ENCODE data around the gene ORMDL3.
A peak's percentile ranks its signal among the peaks of the same experiment; 100 is the strongest.

Gene ORMDL3

GRCh38 chr17:39927101-39927928 lies at the start of gene ORMDL3, which contains the start of gene LRRC3C:
ORMDL3 (minus strand) TSS chr17:39927601; CDS start chr17:39924203, 3,398 bp downstream.
LRRC3C (plus strand) TSS chr17:39927732; CDS start chr17:39941524, 13,792 bp downstream.
- Mint-ChIP-seq H3K9me3 (no peaks in the 10 kb centered on the region), H3K4me3 (peak within 1 kb of the TSS; percentile 79), H3K4me1 (peaks cover 57% of the 10 kb centered on the region), H3K36me3 (peaks cover 36% of the 10 kb centered on the region), H3K27ac (peak within 1 kb of the TSS; percentile 95)
- ATAC-seq (peak; percentile 90), DNase-seq (ENCODE audit: low spot score in 2 of 2) (peak; percentile 90 to 93)

GRCh38 chr17:39975801-39976200 lies 48.4 kb upstream of the ORMDL3 start:
- DNase-seq (ENCODE audit: low spot score in 2 of 2) (no peak), ATAC-seq (no peak)
- H3K9me3 Mint-ChIP-seq = no peaks in the 10 kb centered on the region
- H3K4me1 Mint-ChIP-seq = peaks cover 14% of the 10 kb centered on the region
- H3K36me3 Mint-ChIP-seq = peaks cover 7% of the 10 kb centered on the region
- no peak overlapping the region for H3K27ac Mint-ChIP-seq
- no peak overlapping the region for H3K4me3 Mint-ChIP-seq

- peaks cover 4% of the 10 kb centered on the region for H3K4me1 Mint-ChIP-seq
Observed at GRCh38 chr17:39974433-39974832, 47.0 kb upstream of the ORMDL3 start.

GRCh38 chr17:39973496-39973895 lies 46.1 kb upstream of the ORMDL3 start:
- Mint-ChIP-seq H3K4me1 (no peaks in the 10 kb centered on the region), H3K27ac (no peak overlapping the region), H3K4me3 (no peak overlapping the region), H3K36me3 (no peaks in the 10 kb centered on the region), H3K9me3 (no peaks in the 10 kb centered on the region)
- DNase-seq (ENCODE audit: low spot score in 2 of 2) (no peak), ATAC-seq (no peak)

More at GRCh38 chr17:39974433-39974832, 47.0 kb upstream of the ORMDL3 start:
- Mint-ChIP-seq H3K27ac (no peak overlapping the region), H3K9me3 (no peaks in the 10 kb centered on the region), H3K36me3 (no peaks in the 10 kb centered on the region), H3K4me3 (no peak overlapping the region)
- no peak for DNase-seq (ENCODE audit: low spot score in 2 of 2)
- ATAC-seq = no peak

GRCh38 chr17:39972271-39972670 lies 44.9 kb upstream of the ORMDL3 start:
- Mint-ChIP-seq H3K4me1 (no peaks in the 10 kb centered on the region), H3K9me3 (no peaks in the 10 kb centered on the region), H3K4me3 (no peak overlapping the region), H3K27ac (no peak overlapping the region), H3K36me3 (no peaks in the 10 kb centered on the region)
- DNase-seq (ENCODE audit: low spot score in 2 of 2) = no peak
- no peak for ATAC-seq

GRCh38 chr17:39971076-39971603 lies 43.7 kb upstream of the ORMDL3 start:
- H3K36me3 Mint-ChIP-seq = no peaks in the 10 kb centered on the region
- H3K27ac Mint-ChIP-seq = no peak overlapping the region
- H3K9me3 Mint-ChIP-seq = no peaks in the 10 kb centered on the region
- no peak for ATAC-seq
- H3K4me3 Mint-ChIP-seq = no peak overlapping the region
- DNase-seq (ENCODE audit: low spot score in 2 of 2) = no peak
- H3K4me1 Mint-ChIP-seq = no peaks in the 10 kb centered on the region

GRCh38 chr17:39970157-39970692 lies 42.8 kb upstream of the ORMDL3 start:
- Mint-ChIP-seq H3K4me3 (no peak overlapping the region), H3K36me3 (no peaks in the 10 kb centered on the region), H3K9me3 (no peaks in the 10 kb centered on the region), H3K27ac (no peak overlapping the region), H3K4me1 (no peaks in the 10 kb centered on the region)
- DNase-seq (ENCODE audit: low spot score in 2 of 2) (no peak), ATAC-seq (no peak)

GRCh38 chr17:39969375-39969774 lies 42.0 kb upstream of the ORMDL3 start:
- Mint-ChIP-seq H3K9me3 (no peaks in the 10 kb centered on the region), H3K4me3 (no peak overlapping the region), H3K27ac (no peak overlapping the region), H3K36me3 (no peaks in the 10 kb centered on the region), H3K4me1 (no peaks in the 10 kb centered on the region)
- no peak for DNase-seq (ENCODE audit: low spot score in 2 of 2)
- ATAC-seq = no peak

GRCh38 chr17:39968761-39969160 lies 41.4 kb upstream of the ORMDL3 start:
- Mint-ChIP-seq H3K36me3 (no peaks in the 10 kb centered on the region), H3K27ac (no peak overlapping the region), H3K9me3 (no peaks in the 10 kb centered on the region), H3K4me3 (no peak overlapping the region), H3K4me1 (peaks cover 5% of the 10 kb centered on the region)
- ATAC-seq = no peak
- DNase-seq (ENCODE audit: low spot score in 2 of 2) = no peak

GRCh38 chr17:39966771-39967170 lies 39.4 kb upstream of the ORMDL3 start:
- no peak overlapping the region for H3K27ac Mint-ChIP-seq
- no peaks in the 10 kb centered on the region for H3K9me3 Mint-ChIP-seq
- ATAC-seq = no peak
- no peak overlapping the region for H3K4me3 Mint-ChIP-seq
- H3K4me1 Mint-ChIP-seq = peaks cover 20% of the 10 kb centered on the region
- no peaks in the 10 kb centered on the region for H3K36me3 Mint-ChIP-seq
- no peak for DNase-seq (ENCODE audit: low spot score in 2 of 2)

GRCh38 chr17:39965017-39965699 lies 37.8 kb upstream of the ORMDL3 start:
- ATAC-seq (no peak), DNase-seq (ENCODE audit: low spot score in 2 of 2) (no peak)
- Mint-ChIP-seq H3K36me3 (no peaks in the 10 kb centered on the region), H3K9me3 (no peaks in the 10 kb centered on the region), H3K27ac (no peak overlapping the region), H3K4me3 (no peak overlapping the region), H3K4me1 (peaks cover 20% of the 10 kb centered on the region)

GRCh38 chr17:39963829-39964228 lies 36.4 kb upstream of the ORMDL3 start:
- no peak overlapping the region for H3K4me3 Mint-ChIP-seq
- ATAC-seq = peak; percentile 46
- no peaks in the 10 kb centered on the region for H3K9me3 Mint-ChIP-seq
- H3K4me1 Mint-ChIP-seq = peaks cover 26% of the 10 kb centered on the region
- peak overlapping the region; percentile 17 for H3K27ac Mint-ChIP-seq
- H3K36me3 Mint-ChIP-seq = peaks cover 10% of the 10 kb centered on the region
- DNase-seq (ENCODE audit: low spot score in 2 of 2) = no peak

GRCh38 chr17:39962642-39963220 lies 35.3 kb upstream of the ORMDL3 start, which contains the start of gene GSDMA:
GSDMA (plus strand) TSS chr17:39963004; CDS start chr17:39965688, 2,684 bp downstream.
- H3K27ac Mint-ChIP-seq = peak within 1 kb of the TSS; percentile 17
- H3K4me3 Mint-ChIP-seq = no peak within 1 kb of the TSS

GRCh38 chr17:39960524-39961041 lies 33.2 kb upstream of the ORMDL3 start:
- no peak for ATAC-seq
- Mint-ChIP-seq H3K4me3 (no peak overlapping the region), H3K27ac (no peak overlapping the region), H3K9me3 (no peaks in the 10 kb centered on the region), H3K36me3 (peaks cover 11% of the 10 kb centered on the region), H3K4me1 (peaks cover 29% of the 10 kb centered on the region)
- no peak for DNase-seq (ENCODE audit: low spot score in 2 of 2)

More at GRCh38 chr17:39962642-39963220, 35.3 kb upstream of the ORMDL3 start, which contains the start of gene GSDMA:
- DNase-seq (ENCODE audit: low spot score in 2 of 2) (no peak), ATAC-seq (no peak)
- peaks cover 29% of the 10 kb centered on the region for H3K4me1 Mint-ChIP-seq
- H3K9me3 Mint-ChIP-seq = no peaks in the 10 kb centered on the region
- H3K36me3 Mint-ChIP-seq = peaks cover 11% of the 10 kb centered on the region

Measured in stimulated activated effector memory CD8-positive, alpha-beta T cell treated with anti-CD3 and anti-CD28 coated beads, Interleukin-12 subunit alpha, Interleukin-12 subunit beta, amount 100 ng/mL, for 72 hours (primary cell).